GM19099 (cell line): Measurements from ENCODE around the gene MINDY4.

Source experiments
- POLR2A ChIP-seq: IDR thresholded peaks from 3 replicates; pipeline ENCODE4 v1.6.1; 2011; ENCODE audit warnings: low read depth; ENCODE audit not compliant: insufficient read length; ENCODE audit errors: extremely low read depth

The MINDY4 gene

DNA sequence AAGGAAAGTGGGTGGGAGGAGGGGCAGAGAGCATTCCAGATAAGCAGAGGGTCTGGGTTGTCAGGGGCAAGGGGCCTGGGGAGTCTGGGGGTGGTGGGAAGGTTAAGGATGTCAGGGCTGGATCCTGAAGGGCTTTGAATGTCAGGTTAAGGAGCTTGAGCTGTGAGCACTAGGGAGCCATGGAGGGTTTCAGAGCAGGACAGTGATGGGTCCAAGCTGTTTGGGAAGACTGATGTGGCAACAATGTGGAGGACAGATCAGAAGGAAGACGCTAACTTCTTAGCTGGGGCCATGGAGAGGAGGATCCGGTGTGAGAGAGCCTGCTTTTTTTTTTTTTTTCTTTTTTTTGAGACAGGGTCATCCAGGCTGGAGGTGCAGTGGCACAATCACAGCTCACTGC is 126.6 kb downstream of the MINDY4 start:
- TF ChIP-seq POLR2A = no peak

DNA sequence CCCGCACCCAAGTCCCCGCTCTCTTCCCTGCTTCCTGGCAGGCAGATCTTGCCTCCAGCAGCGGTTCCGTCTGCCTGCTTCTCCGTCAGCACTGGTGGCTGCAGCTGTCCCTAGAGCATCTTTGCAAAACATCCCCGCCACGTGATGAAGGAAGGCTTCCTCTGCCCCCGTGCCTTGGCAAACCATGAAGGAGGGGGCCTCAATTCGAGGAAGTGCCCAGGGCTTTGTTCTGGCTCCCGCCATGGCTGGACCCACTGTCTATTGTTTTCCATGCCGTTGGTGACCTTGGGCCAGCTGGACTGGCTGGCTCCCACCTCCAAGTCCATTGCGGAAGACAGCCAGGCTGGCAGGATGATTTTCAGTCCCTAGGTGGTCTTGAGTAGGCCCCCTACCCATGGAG is 127.2 kb downstream of the MINDY4 start:
- no peak for TF ChIP-seq POLR2A

DNA sequence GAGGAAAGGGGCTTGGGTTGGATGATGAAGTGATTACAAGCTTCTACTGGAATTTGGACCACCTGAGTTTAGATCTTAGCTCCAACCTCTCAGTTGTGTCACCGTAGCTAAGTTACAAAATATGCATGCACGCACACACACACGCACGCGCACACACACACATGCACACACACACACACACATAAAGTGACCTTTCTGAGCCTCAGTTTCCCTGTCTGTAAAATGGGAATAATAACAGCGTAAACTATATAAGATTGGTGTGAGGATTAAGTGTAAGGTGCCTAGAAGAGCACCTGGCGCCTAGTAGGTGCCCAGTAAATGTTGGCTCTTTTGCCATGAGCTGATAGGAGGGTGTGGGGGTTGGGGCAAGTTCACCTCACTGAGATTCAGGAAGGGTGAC is 127.8 kb downstream of the MINDY4 start:
- no peak for TF ChIP-seq POLR2A

DNA sequence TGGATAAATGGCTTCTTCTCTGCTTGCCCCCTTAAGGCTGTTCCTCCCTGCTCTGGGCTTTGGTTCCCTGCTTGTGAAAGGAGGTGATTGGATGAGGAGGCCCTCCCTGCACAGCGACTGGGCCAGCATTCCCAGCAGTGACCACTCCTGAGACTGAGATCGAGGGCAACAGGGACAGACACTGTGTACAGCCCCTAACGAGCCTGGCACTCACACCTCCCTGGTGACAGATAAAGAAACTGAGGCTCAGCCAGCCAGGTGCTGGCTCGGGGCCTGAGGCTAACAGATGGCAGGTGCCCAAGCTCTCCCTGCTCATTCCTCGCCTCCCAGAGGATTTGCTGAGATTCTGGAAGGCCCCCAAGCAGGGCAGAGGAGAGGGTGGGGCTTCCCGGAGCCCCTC is 128.4 kb downstream of the MINDY4 start:
- TF ChIP-seq POLR2A = no peak

DNA sequence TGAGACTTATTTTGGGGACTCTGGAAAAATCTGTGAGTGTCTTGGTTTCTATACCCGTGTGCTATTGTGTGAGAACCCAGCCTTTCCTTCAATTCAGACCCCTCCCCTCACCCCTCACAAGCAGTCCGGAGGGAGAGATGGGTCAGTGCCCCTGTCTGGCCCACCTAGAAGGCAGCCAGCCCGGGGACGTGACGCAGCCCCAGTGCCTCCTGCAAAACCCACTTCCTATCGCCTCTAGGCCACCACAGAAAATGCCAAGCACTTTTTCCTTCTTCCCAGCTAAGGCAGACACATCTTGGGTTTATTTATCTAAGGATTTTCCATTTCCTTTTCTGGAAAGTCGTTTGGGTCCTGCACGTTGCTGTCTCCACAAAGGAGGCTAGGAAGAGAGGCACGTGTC is 128.8 kb downstream of the MINDY4 start:
- TF ChIP-seq POLR2A = no peak

DNA sequence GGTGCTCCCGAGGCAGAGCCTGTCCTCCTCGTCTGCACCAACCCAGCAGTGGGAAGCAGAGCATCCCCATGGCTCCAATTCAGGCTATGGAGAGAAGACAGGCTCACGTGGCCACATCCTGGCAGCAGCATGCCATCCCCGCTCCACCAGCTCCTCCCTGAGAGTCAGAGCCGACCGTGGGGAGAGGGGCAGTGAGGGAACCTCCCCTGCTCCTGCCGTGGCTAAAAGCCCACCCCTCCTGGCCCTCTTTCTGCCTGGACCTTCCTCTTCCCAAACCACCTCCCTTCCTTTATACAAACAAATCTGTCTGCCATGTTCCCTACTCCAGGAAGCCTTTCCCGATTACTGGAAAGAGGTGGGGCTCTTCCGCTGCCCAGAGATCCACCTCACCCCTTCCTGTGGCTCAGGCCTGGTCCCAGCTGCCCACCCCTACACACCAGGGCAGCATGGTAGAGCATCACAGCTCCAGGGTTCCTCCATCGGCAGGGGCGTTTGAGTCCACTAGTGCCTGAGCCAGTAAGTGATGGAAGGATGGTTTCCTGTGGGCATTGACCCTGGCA is 129.7 kb downstream of the MINDY4 start:
- no peak for TF ChIP-seq POLR2A

DNA sequence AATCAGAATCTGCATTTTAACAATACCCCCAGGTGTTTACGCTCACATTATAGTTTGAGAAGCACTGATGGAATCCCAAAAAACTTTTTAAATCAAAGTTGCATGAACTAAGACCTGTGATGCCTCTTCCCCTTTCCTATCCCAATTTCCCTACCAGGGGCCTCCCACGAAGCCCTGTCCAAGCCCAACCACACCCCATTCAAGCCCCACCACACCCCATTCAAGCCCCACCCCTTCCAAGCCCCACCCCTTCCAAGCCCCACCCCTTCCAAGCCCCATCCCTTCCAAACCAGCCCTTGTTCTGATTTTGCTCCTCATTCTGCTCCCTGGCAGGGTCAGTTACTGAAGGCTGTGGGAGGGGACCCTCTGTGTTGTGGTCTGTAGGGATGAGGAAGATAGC is 130.6 kb downstream of the MINDY4 start:
- no peak for TF ChIP-seq POLR2A

DNA sequence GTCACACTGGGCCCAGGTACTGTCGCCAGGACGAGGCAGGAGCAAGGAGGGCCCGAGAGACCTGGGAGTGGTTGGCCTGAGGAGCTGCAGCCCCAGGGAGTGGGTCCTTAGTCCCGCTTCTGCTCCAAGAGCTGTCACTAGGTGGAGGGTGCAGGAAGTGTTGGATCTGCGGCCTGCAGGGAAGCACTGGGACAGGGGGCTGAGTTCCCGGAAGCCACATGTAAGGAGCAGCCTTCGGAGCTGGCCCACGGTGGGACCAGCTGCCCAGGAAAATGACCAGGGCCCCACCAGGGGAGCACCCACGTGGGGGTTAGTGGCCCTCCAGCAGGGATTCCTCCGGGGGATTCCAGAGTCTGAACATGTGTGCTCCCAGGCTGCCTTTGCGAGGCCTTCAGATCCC is 131.2 kb downstream of the MINDY4 start:
- no peak for TF ChIP-seq POLR2A

DNA sequence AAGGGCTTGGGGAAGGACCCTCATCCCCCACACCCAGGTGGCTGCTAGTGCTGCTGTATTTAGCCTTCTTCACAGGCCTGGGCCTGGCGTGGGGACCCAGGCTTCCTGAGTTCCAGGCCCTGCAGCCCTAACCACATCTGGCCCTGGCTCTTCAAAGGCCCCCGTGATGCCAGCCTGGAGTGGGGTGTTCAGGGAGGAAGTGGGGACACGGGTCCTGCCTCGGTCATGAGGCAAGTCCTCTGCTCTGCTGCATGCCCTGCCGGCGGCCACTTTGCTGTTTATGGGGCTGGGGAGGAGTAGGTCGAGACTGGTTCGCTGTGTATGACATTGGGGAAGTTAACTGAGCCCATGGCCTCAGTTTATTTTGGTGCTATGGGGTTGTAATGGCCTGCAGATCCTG is 131.9 kb downstream of the MINDY4 start:
- TF ChIP-seq POLR2A = no peak

DNA sequence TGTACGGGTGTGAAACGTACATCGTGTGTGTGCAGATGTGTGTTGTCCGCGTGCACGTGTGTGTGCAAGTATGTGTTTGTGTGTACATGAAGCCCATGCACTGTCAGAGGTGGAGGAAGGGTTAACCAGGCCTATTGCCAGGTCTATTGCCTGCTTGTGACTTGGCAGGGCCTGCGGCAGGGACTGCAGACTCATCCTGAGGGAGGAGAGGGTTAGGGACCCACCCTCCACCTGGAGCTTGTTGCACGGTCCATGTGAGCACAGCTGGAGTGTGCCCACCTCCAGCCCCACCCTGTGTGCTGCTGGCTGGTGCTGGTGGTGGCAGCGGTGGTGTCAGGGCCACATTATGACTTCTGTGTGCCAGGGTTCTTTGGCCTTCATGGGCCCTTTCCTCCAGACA is 133.3 kb downstream of the MINDY4 start:
- no peak for TF ChIP-seq POLR2A

DNA sequence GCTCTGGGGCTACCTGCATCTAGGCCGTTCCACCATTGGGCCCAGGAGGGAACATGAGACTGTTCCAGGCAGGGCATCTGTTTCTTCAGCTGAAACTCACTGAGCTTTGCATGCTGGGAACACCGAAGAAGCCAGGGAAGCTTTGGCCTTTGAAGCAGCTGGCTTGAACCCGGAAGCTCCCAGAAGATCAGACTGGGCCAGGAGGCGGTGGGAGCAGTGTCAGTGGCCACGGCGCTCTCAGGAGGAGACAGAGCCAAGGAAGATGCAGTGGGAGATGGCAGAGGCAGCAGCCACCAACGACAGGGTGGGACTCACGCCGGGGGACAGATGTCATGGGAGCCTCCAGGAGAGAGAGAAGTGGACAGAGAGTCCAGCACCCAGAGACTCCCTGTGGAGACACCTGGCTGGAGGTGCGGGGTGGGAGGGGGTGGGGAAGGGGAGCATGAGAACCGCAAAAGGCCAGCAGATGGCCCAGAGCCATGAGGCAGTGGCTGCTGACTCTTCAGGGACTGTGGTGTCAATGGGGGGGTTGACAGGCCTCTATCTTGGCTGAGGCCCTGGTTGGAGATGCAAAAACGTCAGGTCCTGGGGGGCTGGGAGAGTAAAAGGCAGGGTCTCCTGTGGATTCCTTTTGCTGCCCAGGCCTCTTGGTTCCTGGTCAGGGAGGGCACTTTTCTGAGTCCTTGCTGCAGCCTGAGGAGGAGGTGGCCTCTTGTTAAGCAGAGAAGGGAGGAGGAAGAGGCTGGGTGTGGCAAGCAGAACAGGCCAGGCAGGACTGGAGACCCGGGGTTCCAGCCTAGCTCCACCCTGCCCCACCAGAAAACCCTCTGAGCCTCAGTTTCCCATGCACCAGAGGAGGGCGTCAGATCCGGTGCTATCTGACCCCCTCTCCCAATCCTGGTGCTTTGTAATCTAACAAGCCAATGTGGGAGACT is 134.1 kb downstream of the MINDY4 start:
- TF ChIP-seq POLR2A = no peak

DNA sequence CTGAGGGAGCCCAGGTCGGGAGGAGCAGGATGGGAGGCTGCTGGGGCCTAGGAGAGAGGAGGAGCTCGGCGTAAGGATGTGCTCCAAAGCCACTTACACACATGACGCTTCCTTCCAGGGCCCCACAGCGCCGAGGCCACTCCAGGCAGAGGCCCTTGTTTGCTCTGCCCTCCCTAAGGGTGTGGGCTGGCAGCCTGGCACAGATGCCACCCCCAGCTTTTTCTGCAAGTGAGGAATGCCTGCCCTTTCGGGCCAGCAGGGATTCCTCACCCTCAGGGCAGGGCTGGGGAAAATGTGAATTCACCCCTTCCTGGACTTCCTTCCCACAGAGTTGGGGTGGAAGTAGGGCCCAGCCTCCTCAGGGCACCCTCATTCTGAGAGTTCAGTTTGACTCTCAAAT is 134.8 kb downstream of the MINDY4 start:
- TF ChIP-seq POLR2A = no peak

DNA sequence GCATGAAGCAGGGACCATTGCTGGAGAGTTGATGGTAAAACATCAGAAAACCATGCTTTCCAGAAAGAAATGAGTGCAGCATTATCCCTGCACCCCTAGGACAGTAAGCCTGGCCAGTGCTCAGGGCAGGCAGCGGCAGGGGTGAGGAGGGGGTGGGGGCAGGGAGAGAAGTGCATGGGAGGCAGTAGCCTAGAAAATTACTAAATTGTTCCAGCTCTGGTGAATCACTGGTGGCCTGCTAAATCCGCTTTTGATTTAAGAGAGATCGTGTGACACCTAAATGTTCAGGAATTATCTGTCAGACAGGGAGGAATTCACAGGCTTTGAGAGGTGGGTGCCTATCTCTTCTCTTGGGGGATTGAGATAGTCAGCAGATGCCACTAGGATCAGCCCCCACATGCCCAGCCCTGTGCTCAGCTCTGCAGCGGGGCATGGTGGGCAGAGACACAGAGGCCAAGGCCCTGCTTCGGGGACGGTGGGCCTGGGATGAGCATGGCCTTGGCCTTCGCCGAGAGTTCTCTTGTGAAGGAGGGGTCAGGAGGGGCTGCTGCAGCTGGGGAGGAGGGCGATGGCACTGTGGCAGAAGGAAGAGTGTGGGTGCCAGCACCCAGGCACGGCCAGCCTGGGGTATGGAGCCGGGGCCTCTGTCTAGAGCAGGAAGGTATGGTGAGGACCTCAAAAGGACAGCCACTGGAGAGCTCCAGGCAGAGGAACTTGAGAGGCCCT is 135.5 kb downstream of the MINDY4 start:
- TF ChIP-seq POLR2A = no peak

DNA sequence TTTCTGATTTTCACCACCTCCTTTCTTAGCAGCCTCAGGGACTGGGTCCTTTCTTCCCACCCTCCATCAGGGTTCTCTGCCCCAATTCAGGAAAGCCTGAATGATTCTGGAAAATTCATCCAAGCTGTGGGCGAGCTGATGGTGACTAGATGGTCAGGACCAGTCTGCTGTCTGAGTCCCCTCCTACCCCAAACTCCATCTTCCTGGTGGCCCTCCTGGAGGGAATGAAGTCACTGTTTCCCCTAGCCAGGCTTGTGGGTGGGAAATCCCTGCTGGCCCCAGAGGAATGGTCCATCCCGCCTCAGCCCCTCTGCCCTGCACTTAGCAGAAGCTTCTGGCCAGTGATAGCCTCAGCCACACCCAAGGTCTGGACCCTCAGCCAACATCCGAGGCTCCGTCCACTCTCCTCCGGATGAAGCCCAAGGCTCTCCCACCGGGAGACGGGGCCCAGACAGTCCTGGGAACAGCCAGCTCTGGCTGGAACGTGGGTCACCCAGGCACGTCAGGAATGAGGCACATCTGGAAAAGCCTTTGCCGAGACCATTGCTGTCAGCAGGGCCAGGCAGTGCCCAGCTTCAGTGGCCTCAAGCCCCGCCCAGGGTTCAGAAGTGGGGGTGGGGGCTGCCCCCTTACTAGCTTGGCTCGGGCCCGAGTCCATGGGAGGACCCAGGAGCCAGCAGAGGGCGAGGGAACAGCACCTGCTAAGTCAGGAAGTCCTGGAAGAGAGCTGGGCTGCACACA is 136.5 kb downstream of the MINDY4 start:
- no peak for TF ChIP-seq POLR2A

DNA sequence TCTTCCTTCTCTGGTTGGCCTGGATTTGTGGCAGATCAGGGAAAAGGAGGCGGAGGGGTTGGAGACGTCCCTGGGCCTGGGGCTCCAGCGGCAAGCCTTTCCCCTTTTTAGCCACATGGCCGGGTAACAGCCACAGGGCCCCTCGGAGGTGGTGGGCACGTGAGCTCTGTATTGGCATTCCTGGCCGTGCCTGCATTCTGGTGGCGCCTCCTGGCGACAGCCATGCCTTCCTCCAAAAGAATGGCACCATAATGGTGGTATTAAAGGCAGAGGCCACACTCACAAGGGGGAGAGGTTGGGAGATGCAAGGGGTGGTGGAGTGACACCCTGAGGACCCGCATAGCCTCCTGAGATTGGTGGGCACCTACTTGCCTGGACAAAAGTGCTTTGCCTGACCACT is 137.5 kb downstream of the MINDY4 start:
- TF ChIP-seq POLR2A = no peak
